Suppressor macrophage treated with lipopolysaccharide for 4 hours (primary cell): ENCODE results near the gene DLG2.

ENCODE experiments used
- DNase-seq: peaks from one replicate; pipeline ENCODE4 v3.0.0-alpha.2; 2020

DLG2 gene

DNA sequence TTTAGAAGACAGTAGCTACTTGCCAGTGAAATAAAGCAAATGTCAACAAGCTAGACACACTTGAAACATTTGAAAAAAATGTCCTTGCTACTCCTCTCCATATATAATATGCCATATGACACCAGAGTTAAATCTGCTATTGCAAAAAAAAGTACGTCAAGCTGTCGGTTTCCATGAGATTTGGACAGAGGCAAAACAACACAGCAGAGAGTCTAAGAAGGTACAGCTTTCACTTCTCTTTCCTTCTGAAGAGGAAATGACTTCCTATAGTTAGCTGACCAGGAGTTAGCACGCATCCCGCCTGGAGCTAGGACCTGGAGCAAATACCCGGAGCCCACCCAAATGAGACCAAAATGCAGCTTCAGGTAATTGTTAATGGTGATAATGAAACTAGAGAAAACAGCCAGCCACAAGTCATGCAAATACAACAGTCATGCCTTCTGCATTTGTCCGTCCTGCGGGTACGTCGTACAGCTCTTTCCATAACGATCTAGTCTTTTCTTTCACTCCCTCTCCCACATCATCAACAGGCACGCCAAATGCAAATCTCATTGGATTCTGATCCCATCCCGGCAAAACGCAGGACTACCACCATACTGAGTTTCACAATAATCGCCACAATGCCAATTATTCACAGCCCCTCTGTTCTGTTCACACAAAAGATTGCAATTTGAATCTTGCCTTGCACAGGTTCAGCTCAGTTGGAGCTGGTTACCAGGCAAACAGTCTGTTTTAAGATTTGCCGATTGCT is 1945.9 kb downstream of the DLG2 start:
- DNase-seq, result no peak

DNA sequence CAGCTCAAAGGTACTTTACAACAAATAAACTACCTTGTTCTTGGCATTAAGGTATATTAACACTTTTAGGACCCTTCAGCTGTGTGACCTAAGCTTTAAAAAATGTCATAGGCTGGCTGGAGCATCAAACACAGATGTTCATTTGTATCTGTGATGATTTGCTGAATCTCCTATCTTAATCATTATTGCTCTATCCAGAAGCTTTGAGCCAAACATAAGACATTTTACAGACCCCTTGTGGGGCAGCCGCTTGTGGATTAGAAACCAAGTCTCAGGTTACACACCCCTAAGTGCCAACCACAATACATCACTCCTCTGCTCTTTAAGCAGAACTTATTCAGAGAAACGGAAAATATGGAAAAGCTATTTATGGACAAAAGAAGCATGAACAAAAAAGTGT is 1946.8 kb downstream of the DLG2 start:
- no peak for DNase-seq

DNA sequence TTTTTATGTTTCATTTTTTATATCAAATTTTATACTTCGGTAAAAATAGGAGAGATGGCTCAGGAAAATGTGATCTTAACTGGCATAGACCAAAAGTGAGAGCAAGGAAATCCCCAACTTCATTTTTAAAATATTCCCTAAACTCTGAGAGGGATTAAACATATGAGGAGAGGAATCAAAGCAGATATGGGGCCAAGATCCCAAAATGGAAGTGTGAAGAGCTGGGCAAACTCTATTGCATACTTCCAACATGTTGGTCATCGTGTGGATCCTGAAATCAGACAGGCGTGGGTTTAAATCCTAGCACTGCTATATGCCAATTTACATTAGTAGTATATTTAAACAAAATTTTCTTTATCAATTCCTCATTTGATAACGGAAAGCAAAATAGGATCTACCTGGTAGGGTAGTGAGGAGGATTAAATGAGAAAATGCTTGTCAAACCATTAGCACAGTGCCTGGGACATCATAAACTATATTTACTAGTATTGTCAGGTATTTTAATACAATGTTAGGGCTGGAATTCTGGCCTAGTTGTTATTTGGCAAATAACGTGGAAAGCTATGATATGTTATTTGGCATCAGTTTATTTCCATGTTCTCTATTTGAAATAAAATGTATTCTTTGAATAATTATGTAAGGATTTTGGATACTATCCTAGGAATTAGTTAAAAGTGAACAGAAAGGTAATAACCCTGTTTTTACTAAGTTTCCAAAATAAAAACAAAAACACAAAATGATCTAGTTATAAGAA is 1948.1 kb downstream of the DLG2 start:
- no peak for DNase-seq

DNA sequence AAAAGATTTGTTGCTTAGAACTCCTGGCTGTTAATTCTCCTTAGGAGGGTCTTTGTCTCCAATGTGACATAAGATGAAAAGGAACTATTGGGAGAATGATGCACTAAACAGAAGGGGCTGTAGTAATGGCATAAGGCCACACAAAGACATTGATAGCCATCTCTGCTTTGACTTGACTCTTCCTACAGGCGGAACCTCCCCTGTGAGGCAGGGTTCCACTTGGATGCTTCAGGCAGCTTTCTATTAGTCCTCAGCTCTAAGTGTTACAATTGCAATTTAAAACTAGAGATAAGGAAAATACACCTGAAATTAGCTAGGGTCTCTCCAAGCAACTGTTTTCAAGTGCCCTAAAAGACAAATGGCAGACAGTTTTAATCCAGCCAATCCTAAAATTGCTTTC is 1949.4 kb downstream of the DLG2 start:
- DNase-seq, result no peak

DNA sequence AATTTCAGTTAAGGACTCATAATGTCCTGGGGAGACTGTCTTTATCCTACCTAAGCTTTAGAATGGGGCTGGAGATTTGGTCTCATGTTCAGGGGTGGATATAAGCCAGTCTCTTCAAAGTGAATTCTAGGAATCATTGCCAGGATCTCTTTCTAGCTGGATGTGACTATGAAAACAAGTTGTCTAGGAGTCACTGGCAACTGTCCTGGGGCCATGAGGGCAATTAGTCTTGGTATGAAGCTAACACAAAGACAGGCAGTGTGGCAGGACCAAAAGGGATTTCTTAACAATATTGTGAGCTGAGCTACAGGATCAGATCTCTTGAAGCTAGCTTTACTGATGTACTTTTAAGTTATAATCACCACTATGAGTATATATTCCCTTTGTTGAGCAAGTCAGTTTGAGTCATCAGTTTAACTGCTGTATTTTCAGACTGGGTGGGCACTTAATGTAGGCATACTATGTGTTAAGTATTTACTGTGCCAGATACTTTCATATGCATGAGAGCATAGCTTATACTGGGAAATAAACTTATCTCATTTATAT is 1951.0 kb downstream of the DLG2 start:
- DNase-seq, result no peak

DNA sequence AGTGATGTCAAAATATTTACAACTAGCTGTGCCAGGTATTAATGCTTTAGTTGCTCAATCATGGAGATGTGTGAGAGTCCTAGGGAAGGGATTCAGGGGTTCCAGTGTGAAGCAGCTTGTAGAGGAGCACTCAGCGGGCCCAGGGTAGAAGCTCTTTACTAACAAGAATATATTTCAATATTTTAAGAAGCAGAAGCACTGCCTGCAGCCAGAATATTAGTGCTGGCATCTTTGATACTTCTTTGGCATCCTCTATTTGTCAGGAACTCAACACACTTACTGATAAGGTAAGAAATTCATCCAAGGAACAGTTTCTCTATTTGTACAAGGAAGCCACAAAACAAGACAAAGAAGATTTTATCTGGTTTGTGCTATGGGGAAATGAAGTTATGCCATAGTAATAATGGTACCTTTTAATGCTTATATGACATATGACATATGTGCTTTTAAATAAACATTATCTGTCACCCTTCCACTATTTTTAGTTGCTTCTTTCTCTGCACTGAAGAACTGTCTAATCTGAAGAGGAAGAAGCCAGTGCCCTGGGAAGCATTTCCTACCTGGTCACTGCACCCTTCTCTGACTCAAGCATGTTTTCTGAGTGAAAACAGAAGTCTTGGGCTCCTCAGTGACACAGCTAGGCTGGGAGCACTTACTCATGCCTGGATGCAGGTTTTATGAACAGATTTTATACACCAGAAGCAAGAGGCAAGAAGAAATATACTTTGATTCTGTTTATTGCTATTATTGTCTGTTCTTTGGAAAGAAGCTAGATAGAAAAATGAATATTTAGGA is 1952.8 kb downstream of the DLG2 start:
- DNase-seq, result no peak

DNA sequence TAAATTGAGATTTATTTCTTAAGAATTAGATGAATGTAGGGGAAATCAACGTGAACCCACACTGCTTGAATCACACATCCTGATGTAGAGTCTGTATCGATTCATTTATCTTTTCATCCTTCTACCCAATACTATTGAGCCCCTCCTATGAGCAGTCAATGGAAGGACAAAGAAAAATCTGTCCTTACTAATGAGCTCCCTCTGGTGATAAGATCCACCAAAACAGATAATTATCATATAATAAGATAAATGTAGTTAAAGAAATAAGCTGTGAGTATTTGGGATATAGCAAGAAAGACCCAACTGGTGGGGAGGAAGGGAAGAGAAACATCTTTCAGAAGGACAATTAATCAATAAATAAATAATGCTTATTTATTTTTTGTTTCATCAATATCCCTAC is 1955.9 kb downstream of the DLG2 start:
- no peak for DNase-seq

DNA sequence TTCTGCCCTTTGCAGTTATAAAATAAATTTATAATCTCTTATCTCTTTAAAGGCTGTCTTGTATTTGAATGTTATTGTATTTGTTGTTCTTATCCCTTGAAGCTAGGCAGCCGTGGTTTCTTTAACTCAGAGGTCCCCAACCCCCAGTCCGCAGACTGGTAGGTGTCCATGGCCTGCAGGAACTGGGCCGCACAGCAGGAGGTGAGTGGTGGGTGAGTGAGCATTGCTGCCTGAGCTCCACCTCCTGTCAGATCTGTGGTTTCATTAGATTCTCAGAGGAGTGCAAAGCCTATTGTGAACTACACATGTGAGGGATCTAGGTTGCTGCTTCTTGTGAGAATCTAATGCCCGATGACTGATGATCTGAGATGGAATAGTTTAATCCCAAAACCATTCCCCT is 1961.0 kb downstream of the DLG2 start:
- DNase-seq, result no peak

DNA sequence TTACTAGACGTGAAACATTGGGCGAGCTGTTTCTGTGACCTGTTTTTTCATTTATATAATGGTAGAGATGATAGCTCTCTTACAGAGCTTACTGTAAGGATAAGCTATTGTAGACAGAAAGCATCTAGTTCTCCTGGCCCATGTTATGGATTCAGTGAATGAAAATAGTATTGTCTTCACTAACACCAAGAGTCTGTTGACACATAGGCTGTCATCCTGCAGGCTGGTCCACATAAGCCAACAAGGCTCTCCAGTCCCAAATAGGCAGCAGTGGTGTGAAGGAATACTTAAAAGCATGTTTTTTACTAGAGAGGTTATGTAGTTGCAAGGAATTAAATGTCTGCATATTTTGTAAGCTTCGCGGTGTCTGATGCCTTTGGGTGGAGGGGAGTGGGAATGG is 1963.2 kb downstream of the DLG2 start:
- no peak for DNase-seq

DNA sequence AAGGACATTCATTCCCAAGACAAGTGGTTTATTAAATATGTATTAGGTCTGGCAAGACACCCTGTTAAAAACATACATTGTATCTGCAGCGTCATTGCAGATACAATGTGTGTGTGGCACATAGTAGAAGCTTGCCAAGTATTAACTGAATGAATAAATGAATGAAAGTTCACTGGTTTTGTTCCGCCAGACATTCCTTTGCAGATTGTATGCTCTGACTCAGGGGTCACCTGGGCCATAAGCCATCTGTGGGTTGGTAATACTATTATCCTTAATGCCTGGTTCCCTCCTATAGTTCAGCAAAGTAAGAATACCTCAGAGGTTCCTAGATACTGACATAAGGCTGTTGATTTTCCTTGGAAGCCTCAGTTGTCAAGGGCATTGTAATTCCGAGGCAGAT is 1963.7 kb downstream of the DLG2 start:
- DNase-seq, result no peak

DNA sequence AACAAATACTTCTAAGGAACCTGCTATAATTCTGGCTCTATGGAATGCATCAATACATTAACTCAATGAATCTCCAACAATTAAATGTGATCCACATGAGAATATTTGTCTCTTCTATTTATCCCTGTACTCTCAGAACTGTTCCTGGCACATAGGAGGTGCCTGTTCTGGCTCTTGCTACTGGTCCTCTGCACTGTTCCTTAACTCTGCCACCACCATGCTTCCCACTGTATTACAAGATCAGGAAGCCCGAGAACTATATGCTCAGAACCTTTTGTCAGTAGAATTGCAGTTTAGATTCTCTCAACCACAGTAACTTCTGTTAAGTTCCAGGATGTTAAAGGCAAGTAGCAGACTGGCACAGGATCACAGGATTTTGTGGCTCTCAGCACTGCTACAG is 1964.7 kb downstream of the DLG2 start:
- DNase-seq, result no peak

DNA sequence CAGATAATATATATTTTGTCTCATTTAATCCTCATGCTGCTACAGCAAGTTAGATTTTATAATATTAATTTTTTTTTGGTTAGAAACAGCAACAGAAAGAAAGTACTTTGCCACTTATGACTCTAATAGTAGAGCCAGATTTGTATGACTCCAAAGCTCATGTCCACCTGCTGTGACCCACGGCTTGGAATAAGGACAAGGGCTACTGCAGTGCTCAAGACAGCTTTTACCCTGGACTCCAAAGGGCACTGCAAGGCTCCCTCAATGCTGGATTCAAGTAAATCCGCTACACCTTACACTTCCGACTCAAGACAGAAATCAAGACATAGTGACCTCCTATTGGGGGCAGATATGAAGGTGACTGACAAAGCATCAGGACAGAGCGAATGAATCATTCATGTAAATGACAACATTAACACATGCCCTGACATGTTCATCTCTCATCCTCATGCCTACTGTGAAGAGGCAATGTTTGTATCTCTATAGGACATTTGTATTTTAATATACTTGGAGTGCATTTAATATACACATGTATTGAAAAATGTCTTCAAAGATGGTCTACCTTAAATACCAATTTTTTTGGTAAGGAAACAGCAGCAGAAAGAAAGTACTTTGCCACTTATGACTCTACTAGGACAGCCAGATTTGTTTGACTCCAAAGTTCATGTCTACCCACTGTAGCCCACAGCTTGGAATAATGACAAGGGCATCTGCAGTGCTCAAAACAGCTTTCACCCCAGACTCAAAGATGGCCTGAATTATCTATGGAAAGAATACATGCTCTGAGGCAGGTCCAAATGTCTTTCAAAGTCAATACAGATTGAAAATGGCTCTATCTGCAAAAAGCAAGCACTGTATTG is 1965.4 kb downstream of the DLG2 start:
- no peak for DNase-seq

DNA sequence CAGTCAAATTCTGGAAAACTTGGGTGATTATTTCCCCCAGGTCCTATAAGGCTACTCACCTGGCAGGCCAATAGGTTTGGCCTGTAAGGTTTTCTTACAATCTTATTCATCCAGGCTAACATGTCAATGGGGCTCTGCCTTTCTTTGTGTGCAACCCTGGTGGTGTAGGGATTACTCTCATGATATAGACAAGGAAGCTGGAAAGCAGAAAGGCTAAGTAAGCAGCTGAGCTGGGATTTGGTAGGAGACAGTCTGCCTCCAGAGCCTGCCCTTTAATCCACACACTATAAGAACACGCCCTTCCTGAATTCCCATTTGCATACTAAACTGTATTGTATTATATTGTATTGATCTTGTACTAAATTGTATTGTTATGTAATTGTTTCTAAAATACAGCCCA is 1967.7 kb downstream of the DLG2 start:
- no peak for DNase-seq

DNA sequence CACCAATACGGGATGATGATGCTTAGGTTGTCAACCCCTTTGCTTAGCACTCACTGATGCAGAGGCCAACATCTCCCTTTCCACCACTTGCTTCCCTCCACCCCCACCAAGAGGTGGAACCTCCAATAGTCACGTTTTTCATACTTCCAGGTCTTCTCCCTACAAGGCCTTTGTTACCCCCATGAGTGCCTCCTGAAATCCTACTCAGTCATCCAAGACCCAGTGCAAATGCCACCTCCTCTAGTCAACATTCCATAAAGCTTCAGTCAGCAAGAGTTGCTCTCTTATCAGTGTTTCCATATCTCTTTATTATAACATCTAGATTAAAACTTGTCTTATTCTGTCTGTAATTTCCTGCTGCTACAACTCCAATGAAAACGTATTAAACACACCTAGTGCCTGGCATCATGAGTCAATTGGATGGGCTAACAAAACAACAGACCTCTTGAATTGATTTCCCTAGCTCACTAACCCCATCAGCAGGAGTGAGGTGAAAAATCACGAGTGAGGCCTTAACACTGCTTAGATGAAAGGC is 1970.3 kb downstream of the DLG2 start:
- DNase-seq, result no peak

DNA sequence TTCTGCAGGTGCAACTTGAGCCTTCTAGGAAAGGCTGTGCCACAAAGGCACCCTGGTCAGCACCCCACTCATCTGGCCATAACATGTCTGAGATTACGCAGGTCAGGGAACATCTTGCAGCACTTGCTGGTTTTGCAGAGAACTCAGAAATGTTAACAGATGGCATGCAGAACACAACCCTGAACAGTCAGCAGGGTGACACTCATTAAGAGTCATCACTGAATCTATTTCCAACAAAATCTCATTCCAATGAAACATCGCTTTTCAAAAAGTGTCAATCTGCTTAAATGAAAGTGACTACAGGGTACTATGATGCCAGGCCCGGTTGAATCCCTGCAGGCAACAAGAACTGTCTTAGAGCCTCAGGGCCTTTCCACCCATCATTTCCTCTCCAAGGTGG is 1971.2 kb downstream of the DLG2 start:
- no peak for DNase-seq

DNA sequence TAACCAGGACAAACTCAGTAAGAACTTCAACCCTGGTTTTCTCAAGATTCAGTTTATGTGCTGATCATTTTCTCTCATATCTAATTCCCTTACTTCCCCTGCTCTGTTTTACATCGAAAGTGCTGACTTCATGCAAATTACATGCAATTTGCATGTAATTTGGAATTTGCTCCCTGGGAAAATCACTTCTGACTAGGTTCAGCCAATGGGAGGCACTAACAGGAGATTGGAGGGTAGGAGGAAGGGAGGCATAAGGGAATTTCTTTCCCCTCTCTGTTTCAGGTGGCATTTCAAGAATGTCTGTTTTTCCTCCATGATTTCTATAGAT is 1977.7 kb downstream of the DLG2 start:
- DNase-seq, result no peak

DNA sequence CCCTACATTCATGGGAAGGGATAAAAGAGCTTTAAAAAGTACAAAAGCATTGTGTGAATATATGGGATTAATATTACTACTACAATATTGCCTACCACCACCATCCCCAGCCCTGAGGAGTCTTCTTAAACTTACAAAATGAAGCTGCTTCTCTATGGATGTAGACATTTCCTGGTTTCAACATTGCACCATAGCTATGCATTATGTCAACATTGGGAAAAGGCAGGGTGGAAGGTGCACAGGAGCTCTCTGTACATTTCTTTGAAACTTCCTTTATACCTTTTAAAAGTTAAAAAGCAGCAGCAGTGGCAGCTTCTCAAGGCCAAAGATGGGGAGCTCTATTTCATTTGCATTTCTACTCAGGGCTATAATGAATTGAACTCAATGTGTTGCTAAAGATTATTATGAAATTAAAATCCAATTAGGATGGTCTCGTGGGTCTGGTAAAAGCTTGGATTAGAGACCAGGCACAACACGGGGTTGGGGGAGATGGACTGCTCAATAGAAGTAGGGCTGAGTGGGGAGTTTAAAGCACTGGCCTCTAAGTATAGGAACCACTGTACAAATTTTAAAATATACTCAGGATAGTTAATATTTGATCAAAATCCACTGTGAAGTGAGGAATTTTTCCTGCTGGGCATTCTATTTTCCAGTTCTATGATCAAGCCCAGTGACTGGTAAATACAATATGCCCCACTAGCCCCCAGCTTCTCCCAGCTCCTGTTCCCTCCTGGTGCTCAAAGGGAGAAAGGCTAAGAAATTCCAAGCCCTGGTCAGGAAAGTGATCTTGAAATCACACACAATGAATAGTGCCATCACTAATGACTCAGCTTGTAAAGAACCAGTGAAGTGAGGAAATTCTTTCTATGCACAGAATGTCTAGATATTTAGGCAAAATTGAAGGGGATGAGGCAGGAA is 1978.3 kb downstream of the DLG2 start:
- DNase-seq, result no peak

DNA sequence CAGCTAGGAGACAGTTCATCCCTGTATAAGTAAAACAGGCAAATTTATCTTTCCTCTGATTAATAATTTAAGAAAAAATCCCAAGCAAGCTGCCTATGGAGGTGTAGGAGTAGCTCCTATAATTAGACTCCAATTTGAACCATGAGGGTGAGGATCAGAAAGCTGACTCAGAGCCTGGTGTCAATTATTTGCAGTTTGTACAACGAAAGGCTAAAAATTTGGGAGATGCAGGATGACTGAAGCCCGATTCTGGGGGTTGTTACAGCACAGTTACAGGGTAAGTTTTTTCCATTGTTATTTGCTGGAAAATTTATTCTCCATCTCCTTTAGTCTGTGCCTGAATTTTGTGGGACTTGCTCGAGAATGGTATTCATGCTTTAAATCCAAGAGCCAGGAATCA is 1981.6 kb downstream of the DLG2 start:
- DNase-seq, result no peak

DNA sequence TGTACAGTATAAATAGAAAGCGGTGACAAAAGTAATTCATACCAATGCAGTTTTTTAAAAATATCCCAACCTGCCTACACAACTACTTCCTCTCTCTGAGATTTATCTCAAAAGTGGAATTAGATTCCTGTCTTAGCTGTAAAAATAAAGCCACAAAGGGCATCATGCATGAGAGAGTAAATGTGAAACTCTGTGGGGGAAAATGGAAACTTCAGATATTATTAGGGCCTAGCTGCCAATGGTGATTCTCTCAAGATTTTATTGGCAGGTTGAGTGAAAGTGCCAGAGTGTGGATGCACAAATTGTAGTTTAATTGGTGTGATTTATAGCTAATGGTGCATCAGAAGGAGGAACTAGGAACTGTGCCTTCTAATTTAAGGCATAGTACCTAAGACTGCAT is 1984.0 kb downstream of the DLG2 start:
- no peak for DNase-seq

DNA sequence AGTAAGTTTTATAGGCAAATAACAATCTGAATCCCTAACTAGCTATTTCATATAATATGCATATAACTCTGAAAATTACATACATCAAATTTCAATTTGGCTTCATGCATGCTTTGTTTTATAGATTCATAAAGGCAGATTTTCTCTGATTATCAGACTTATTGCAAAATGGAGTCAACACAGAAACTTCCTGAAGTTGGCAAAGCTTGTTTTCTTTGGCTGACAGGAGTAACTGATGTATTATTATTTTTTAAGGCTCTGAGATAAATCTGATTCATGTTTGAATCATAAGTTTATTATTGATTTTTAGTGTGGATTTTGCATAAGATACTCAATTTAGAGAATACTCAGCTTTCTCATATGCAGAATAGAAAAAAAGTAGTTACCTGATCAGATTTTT is 1984.6 kb downstream of the DLG2 start:
- DNase-seq, result no peak

DNA sequence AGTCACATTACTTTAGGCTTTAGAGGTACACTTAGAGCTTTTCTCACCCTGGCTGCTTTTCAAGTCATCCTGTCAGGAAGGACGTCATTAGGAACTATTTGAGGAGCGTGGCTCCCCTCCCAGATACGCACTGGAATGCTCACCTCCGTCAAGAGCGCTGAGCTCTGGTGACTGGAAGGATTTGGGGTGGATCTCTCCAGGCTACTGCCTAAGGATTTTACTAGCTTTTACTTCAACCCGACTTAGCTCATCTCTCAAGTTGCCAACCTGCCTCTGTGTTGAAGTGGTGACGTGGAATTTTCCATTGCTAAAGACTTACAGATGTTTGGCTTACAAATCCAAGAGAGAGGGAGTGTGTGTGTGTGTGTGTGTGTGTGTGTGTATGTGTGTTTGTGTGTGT is 1985.6 kb downstream of the DLG2 start:
- DNase-seq, result no peak
